NCI-H510A treated with DMSO at 0.1 percent for 48 hours (cell line): ENCODE results near the gene ANKK1.

Source experiments
- DNase-seq: peaks from one replicate; lab custom pipeline; 2025; lab: John Stamatoyannopoulos, UW

The ANKK1 gene

DNA sequence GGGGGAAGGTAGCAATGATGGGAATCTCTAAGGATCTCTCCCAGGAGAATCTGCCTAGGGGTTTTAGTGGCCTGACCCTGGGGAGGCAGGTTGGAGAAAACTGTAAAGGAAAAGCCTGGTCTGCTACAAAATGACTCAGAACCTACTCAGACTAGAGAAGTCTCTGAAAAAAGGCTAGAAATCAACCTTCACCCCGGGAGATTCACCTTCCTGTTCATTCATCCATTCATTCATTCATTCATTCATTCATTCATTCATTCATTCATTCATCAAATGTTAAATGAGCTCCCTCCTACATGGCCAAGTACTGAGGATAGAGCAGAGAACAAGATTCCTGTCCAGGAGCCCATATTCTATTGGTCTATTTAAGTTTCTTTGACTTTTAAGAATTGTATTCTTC, 8.9 kb upstream of the ANKK1 start:
- DNase-seq = no peak

DNA sequence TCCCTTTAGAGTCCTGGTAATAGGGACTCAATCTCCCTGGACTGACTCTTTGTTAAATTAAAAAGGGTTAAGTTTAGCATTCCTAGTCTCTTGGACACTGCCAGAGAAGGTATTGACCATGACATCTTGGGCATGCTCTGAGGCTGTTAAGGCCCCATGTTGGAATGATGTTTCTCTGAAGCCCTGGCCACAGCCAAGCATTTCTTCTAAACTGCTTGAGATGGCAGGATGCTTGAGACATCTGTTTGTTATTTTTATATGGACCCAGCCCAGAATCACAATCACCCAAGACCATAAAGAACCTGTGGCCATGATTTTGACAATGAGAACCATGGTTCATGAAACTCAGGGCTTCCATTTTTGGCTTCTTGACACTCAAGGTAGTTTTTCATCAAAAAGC, 5.5 kb upstream of the ANKK1 start:
- no peak for DNase-seq

DNA sequence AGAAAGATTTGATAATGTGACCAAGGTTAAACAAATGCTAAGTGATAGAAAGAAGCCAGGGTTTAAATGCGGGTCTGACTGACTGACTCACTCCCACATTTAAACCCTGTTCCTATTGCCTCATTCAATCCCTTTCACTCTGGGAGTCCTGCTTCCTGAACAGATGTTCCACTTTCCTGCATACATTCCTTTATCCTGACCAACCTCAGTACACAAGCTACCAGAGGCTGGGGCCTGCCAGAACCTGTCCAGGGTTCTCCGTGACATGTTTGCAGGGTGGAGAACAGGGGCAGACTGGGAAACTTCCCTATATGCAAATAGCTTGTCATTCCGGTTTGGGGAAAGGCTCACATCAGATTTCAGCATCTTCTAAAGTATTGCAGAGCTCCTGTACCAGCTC, 3.0 kb upstream of the ANKK1 start:
- peak; percentile 61 for DNase-seq

DNA sequence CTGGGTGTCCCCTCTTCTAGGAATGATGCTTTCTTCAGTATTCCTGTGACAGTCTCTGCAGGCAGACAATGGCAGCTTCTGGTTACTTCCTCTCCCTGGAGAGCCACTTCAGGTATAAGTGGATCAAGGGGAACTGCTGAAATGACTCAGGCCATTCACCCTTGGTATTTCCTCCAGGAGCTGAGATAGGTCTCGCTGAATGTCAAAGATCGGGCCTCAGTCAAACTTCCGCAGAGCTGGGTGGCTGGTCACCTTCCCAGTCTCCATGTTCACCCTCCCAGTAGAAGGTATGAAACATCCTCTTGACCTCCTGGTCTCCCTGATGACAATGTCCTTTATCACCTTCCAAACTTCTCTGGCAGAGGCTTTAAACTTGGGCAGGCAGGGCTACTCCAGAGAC, 1.8 kb upstream of the ANKK1 start:
- DNase-seq = no peak

DNA sequence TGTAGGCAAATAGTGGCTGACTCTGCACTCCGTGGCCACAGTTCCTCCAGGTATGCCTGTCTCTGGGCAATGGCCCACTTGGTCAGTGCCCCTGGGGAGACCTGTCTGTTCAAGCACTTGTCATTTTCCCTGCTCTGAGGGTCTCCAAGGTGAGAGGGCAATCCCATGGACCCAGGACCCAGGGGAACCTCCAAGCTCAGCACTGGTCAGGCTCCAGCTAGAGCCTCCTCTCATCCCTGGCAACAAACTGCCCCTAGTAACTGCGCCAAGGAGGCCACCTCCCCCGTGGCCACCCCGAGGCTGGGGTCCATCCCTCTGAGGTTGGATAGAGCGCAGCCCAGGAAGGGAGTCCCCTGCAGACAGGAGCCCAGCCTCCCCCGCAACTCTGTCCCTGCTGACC, 713 bp upstream of the ANKK1 start:
- DNase-seq = no peak

DNA sequence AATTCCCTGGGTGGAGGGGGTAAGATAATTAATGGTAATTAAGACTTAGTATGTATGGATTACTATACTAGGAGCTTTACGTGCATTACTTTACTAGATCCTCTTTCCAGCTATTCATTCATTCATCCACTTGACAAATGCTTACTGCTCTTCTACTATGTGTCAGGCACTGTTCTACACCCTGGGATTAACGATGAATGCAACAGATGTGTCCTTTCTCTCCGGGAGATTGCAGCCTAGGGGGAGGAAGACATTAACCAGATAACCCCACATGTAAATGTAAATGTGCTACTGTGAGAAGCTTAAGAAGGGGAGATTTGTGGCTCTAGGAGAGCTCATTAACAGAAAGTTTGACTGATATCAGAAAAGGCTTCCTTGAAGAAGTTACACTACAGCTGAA, 1.7 kb downstream of the ANKK1 start:
- no peak for DNase-seq

DNA sequence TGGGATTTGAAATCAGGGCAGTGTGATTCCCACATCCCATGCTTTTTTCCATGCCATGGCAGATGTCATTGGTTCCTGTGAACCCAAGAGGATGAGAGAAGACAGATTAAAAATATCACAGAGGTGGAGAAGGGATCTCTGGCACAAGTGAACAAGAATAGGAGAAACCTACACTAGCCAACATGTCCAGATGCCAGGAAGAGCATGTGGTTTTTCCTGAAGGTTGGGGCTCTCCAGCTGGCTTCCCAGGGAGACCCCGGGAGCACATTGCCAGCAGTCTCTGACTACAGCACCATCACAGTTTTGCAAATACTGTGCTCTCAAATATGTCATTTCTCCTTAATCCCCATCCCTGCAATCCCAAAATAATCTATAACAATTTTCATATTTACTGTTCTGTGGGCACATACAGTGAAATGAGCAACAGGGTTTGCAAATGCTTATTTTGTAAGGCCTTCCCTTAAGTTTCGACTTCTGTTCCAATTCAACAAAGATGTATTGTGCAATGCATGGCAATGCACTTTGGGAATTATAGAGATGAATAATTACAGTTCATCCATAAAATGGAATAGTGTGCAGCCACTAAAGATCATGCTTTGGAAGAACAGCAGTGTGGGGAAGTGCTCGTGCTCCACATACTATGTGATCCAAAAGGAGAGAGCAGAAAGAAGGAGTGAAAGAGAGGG, 4.8 kb downstream of the ANKK1 start:
- no peak for DNase-seq

DNA sequence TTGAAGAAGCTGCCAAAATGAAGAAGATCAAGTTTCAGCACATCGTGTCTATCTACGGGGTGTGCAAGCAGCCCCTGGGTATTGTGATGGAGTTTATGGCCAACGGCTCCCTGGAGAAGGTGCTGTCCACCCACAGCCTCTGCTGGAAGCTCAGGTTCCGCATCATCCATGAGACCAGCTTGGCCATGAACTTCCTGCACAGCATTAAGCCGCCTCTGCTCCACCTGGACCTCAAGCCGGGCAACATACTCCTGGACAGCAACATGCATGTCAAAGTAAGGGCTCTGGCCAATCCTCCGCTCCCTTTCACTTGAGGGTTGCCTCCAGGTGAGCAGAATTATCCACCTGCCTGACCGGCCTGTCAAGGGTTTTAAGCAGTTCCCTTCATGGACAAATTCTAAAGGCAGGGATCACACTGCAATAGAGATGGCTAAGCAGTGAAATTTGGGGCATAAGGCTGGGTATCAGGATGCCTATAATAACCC, 6.0 kb downstream of the ANKK1 start:
- no peak for DNase-seq

DNA sequence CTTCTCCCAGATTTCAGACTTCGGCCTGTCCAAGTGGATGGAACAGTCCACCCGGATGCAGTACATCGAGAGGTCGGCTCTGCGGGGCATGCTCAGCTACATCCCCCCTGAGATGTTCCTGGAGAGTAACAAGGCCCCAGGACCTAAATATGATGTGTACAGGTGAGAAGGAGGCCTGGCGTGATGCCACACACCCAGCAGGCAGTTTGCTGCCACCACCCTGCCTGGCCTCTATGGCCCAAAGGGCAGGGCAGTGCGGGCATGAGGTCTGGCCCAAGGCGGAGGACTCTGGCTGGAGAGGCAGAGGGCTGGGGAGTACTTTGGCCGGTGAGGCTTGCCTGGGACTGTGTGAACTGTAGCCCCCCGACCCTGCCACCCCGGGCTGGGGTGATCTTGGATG, 7.3 kb downstream of the ANKK1 start:
- no peak for DNase-seq

DNA sequence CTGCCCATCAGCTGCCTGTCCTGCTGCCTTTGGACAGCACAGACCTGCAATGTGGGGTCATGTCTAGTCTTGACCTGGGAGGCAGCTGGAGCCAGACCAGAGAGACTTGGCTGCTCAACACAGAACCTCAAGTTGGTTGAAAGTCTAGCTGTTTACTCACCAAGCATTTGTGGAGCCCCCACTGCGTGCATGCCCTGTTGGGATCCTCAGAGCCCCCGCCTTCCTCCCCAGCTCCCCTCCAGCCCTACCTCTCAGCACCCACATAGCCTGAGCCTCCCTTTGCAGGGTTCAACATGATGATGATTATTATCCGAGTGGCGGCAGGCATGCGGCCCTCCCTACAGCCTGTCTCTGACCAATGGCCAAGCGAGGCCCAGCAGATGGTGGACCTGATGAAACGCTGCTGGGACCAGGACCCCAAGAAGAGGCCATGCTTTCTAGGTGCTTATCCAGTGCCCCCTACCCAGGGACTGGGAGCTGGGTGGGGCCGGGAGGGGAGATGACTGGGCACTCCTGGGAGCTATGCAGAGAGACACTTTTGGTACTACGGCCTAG, 8.3 kb downstream of the ANKK1 start:
- no peak for DNase-seq

DNA sequence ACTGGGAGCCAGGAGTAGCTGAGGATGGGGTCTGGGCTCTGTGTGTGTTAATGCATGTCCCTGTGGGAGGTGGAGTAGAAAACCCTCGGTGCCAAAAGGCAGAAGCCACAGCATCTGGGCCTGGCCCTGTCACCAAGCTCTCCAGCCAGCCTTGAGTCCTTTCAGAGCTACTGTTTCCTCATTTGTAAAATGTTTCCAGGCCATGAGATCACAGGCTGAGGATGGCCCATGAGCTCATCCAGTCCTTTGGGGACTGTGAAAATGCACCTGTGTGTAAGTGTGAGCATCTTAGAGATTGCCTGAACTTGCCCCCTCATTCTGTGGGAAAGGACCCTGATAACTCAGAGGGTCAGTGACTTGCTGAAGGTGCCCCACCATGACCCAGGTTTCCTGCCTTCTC, 9.1 kb downstream of the ANKK1 start:
- DNase-seq = no peak

DNA sequence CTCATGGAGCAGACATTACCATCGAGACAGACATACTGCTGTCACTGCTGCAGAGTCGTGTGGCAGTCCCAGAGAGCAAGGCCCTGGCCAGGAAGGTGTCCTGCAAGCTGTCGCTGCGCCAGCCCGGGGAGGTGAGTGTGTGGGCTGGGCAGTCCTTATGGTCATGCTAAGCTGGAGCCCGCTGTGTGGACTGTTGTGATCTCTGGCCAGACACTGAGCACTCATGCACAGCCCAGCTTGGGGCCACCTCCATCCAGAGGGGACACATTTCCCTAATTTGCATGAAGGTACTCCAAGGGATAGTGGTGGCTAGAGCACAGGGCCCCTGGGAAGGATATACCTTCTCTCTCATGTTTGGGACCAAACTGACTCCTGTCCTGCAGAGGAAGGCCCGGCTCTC, 9.6 kb downstream of the ANKK1 start:
- no peak for DNase-seq

DNA sequence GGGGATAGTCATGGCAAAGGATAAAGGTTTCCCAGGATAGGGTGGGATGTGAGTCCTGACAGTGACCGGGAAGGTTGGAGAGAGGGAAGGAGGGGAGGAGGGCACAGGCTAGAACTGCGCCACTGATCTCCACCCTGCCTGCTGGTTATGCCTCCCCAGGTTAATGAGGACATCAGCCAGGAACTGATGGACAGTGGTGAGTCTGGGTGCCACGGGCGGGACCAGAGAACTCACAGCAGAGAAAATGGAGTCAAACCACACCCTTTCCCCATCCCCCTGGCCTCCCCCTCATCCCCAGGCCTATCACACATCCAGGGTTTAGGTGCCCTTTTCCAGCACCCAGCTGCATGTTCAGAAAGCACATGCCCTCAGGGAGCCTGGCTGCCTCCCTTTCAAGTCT, 10.2 kb downstream of the ANKK1 start:
- no peak for DNase-seq

DNA sequence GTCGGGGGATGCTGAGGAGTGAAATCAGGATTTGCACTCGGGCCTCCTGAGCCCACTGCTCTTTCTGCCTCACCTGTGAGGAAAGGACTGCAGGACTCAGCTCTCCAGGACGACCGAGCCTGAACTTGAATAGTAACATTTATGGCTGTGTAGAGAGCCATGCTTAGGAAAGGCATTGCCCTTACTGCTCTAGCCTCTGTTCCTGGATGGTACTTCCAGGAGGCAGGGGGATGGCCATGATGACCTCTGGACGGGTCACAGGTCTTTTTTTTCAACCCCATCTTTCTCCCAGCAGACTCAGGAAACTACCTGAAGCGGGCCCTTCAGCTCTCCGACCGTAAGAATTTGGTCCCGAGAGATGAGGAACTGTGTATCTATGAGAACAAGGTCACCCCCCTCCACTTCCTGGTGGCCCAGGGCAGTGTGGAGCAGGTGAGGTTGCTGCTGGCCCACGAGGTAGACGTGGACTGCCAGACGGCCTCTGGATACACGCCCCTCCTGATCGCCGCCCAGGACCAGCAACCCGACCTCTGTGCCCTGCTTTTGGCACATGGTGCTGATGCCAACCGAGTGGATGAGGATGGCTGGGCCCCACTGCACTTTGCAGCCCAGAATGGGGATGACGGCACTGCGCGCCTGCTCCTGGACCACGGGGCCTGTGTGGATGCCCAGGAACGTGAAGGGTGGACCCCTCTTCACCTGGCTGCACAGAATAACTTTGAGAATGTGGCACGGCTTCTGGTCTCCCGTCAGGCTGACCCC, 11.3 kb downstream of the ANKK1 start:
- DNase-seq = no peak

DNA sequence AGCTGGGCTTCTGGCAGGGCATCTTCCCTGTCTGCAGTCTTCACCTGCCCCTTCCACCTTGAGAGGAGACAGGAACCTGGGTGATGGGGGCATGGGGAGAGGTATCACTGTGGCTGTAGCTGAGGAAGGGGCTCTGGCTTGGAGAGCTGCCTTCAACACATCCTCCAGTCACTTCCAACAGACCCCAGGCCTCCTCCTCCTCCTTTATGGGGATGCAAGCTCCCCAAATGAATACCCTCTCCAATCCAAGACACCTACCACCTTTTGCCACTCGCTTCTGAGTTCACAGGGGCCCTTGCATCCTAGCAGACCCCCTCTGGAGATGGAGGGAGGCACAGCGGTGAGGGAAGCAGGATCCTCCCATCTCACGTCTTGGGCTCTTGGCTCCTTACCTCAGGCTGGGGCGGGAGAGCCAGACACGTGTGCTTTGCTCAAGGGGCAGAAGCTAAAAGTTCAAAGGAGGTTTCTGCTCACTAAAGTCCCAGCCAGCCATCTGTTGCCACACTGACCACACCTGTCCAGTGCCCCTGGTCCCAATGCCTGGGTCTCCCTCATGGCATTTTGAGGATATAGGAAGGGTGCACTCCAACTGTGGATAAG, 13.2 kb downstream of the ANKK1 start:
- DNase-seq = no peak

DNA sequence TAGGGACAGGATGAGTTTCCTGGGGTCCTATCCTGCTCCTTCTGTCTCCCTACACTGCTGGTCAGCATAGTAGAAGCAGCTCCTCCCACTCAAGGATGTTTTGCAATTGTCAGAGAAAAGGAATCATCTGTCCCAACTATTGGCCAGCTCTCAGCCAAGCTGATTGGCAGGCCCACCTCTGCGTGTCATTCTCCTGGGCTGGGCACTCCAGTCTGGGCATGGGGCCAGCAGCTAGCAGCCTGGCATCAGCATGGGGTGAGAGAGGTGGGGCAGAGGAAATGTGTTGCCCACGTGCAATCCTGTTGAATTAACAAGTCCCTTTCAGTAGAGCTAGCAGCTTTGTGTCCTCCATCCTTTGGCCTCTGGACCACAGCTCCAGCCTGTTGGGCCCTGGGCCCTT, 14.1 kb downstream of the ANKK1 start:
- DNase-seq = peak; percentile 92

DNA sequence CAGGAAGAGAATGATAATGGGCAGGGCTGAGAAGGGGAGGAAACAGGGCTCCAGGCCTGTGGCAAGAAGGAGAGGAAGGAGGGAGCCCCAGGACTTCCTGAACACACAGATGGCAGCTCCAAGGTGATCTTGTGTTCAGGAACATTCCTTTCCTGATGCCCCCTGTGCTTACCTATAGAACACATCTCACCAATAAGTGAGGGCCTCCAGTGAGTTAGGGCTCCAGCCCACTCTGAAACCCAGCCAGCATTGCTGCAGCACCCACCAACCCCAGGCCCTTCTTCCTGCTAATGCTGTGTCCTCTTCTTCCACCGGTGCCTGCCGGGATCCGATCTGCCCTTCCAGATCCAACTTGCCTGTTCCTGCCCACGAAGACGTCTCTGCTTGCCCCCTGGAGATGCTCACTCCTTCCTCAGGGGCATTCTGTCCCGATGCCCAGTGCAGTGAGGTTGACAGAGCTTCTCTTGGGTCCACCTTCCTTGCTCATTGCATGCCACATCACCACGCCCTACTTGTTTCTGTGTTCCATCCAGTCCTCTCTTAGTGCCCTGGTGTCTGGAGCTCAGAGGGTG, 17.4 kb downstream of the ANKK1 start:
- DNase-seq = no peak

DNA sequence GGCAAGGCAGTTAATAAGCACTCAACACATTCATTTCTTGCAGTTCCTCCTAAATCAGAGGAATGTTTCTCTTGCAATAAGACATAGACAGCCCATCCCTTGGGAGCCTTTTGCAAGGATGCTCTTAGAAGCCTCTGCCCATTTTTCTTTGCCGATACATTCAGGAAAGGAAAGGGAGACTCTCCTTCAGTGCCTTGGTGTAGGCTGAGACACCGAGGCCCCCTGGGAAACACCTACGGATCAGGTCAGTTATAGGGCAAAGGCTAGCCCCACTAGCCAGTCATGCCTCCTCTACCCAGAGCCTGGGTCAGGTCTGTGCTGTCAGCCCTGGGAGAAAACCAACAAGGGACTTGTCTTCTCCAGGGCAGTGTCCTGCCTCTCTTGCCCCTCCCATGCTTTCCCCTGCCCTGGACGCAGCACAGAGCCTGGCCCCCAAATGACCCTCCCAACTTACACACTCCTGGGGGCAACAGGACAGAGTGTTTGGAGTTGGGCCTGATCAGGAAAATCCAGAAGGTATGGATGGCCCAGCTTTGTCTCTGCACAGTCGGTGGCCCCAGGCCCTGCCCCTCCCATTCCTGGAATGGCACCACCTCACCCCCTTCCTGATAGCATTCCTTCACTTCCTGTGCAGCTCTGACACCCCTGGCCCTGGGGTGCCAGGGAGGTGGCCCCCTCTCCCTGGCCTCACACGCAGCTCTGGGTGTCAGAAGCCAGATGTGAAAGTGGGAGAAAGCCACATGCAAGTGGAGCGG, 18.3 kb downstream of the ANKK1 start:
- DNase-seq = no peak

DNA sequence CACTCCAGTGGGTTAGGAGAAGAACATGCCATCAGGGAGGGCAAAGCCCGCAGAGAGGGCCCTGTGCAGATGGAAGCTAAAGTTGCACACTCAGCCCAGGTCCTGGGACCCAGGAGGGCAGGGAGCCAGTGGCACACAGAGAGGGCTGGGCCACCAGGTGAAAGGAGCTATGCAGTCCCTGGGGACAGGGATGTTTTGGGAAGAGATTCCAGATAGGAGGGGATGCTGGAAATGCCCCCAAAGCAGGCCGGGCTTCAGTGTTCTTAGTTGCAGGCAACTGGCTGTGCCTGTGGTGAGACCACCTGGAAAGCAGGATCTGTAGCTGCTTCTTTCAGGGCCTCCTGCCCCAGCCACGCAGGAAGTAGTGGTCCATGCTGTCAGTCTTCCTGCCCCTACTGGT, 19.6 kb downstream of the ANKK1 start:
- DNase-seq = no peak

DNA sequence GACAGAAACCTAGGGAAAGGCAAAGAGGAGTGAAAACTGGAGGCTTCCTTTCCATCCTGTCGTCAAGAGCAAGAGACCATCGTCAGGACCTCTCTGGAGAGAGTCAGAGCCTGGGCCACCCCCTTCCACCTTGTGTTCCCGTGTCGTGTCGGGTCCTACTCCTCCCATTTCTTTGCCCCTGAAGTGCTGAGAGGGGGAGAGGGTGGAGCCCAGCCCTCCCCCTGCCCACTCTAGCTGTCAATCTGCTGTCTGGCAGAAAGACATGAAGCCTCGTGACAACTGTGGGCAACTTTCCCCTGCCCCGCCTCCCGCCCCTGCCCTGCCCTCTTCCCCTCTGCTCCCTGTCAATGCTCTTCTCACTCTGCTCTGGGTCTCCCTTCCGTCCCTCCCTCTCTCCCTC, 20.6 kb downstream of the ANKK1 start:
- DNase-seq = no peak

DNA sequence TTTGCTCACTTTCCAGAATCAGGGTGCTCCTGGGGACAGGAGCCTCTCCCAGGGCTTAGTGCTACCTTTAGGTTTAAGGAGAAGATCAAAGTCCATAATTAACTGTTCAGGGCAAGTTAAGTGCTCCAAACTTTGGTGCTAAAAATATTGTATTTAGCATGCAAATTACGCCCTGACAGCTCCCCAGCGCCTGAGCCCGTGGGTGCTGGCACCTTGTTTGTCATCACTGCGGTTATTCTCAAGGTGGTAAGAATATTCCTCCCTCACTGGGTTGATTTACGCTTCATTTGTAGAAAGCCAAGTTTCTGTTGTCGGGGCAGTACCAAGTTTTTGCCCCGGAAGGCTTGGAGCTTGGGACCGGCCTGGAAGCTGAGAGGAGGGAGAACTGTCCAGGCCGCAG, 21.3 kb downstream of the ANKK1 start:
- DNase-seq = no peak

DNA sequence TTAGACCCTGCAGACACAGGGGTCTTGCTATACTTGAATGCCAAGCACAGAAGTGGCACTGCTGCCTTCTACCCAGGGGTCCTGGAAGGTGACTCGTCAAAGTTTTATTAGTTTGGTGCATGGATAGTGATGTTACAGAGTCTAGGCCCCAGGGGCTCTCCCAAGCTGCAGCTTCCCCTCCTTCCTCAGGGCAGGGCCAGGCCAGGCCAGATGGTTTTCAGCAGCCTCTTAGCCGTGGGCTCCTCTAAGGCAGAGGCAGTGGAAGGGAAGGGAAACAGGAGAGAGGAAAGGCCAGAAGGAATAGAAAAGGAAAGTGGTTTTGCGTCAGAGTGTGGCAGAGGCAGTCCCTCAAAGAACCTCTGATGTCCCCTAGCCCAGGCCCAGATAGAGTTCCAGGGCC, 21.9 kb downstream of the ANKK1 start:
- no peak for DNase-seq
